Measurements from ENCODE around the gene VPS8.

Gene VPS8

DNA sequence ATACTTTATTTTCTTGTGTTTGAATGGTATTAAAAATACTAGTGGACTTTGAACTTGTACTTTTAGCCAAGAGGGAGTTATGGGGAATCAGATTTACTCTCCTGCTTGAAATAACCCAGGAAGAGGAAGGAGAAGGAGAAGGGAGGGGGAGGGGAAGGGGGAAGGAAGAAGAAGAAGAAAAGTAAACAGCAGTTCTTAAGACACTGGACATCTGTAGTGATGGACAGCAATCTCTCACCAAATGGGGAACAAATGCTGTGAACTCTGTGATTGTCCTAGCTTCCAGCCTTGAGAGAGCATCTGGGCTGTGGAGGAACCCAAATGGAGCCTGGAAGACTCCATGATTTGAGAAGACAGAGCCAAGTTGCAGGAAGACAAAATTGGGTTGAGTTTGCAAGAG is 52.0 kb downstream of the VPS8 start:
- CTCF ChIA-PET = interaction anchor here (0.7 kb wide), 1 partner anchor 14 kb away, joined by 4 read pairs; no protein-coding TSS in a partner anchor
- Histone ChIP-seq H3K4me1 (ENCODE audit: control insufficient read depth, insufficient read depth, low read length) (no peaks in the 10 kb centered on the region), H3K27ac (ENCODE audit: extremely low read depth, low read depth, low read length) (no peak overlapping the region), H3K36me3 (ENCODE audit: control insufficient read depth in 2 of 2, insufficient read depth in 1 of 2, low read length in 2 of 2) (peaks cover 3 to 50% of the 10 kb centered on the region in 2 experiments; a peak in 2 of 3 replicates), H3K9me3 (ENCODE audit: control insufficient read depth, insufficient read depth, low read depth, low read length) (no peaks in the 10 kb centered on the region), H3K4me3 (ENCODE audit: low read depth, low read length) (no peak overlapping the region)
- TF ChIP-seq ZNF184 (tag by site-specific recombination; IDR thresholded peaks at IDR 0.05) (no peak), KLF7 (tag by site-specific recombination; IDR thresholded peaks at IDR 0.05; ENCODE audit: borderline replicate concordance) (no peak), ZNF248 (tag by site-specific recombination; IDR thresholded peaks at IDR 0.05) (no peak), ZNF354C (tag by site-specific recombination; IDR thresholded peaks at IDR 0.05; ENCODE audit: borderline replicate concordance, low read depth) (no peak), ZSCAN23 (tag by site-specific recombination; IDR thresholded peaks at IDR 0.05) (no peak), KLF1 (tag by site-specific recombination; IDR thresholded peaks at IDR 0.05) (no peak)
- TF ChIP-seq, protein P1, sequence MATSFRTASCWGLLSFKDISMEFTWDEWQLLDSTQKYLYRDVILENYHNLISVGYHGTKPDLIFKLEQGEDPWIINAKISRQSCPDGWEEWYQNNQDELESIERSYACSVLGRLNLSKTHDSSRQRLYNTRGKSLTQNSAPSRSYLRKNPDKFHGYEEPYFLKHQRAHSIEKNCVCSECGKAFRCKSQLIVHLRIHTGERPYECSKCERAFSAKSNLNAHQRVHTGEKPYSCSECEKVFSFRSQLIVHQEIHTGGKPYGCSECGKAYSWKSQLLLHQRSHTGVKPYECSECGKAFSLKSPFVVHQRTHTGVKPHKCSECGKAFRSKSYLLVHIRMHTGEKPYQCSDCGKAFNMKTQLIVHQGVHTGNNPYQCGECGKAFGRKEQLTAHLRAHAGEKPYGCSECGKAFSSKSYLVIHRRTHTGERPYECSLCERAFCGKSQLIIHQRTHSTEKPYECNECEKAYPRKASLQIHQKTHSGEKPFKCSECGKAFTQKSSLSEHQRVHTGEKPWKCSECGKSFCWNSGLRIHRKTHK (tag by site-specific recombination; IDR thresholded peaks at IDR 0.05) = no peak
- TF ChIP-seq, protein P2, sequence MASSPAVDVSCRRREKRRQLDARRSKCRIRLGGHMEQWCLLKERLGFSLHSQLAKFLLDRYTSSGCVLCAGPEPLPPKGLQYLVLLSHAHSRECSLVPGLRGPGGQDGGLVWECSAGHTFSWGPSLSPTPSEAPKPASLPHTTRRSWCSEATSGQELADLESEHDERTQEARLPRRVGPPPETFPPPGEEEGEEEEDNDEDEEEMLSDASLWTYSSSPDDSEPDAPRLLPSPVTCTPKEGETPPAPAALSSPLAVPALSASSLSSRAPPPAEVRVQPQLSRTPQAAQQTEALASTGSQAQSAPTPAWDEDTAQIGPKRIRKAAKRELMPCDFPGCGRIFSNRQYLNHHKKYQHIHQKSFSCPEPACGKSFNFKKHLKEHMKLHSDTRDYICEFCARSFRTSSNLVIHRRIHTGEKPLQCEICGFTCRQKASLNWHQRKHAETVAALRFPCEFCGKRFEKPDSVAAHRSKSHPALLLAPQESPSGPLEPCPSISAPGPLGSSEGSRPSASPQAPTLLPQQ (tag by site-specific recombination; IDR thresholded peaks at IDR 0.05) = no peak
- POLR2A ChIA-PET = no interaction called here

DNA sequence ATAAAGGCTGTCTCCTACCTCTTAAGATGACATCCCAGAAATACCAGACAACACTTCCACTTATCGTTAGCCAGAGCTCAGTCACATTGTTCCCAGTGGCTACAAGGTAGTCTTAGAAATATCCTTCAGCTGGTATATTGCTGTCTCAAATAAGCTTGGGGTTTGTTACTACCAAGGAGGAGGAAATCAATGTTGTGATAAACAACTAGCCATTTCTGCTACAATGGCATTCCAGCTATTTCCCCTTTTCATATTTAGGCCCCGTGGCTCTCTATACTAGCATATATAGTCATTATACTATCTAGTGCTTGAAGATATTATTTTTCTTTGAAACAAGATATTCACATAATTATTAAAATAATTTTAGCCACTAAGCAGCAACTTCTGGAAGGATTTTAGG is 56.5 kb downstream of the VPS8 start:
- POLR2A ChIA-PET = no interaction called here
- no peak overlapping the region for H3K27ac ChIP-seq (ENCODE audit: extremely low read depth, low read depth, low read length)
- no peaks in the 10 kb centered on the region for H3K4me1 ChIP-seq (ENCODE audit: control insufficient read depth, insufficient read depth, low read length)
- H3K4me3 ChIP-seq (ENCODE audit: low read depth, low read length) = no peak overlapping the region
- no peak for TF ChIP-seq ZNF610 (tag by site-specific recombination; IDR thresholded peaks at IDR 0.05; ENCODE audit: borderline replicate concordance)
- no peak for TF ChIP-seq KLF8 (tag by site-specific recombination; IDR thresholded peaks at IDR 0.05)
- TF ChIP-seq, protein P3, sequence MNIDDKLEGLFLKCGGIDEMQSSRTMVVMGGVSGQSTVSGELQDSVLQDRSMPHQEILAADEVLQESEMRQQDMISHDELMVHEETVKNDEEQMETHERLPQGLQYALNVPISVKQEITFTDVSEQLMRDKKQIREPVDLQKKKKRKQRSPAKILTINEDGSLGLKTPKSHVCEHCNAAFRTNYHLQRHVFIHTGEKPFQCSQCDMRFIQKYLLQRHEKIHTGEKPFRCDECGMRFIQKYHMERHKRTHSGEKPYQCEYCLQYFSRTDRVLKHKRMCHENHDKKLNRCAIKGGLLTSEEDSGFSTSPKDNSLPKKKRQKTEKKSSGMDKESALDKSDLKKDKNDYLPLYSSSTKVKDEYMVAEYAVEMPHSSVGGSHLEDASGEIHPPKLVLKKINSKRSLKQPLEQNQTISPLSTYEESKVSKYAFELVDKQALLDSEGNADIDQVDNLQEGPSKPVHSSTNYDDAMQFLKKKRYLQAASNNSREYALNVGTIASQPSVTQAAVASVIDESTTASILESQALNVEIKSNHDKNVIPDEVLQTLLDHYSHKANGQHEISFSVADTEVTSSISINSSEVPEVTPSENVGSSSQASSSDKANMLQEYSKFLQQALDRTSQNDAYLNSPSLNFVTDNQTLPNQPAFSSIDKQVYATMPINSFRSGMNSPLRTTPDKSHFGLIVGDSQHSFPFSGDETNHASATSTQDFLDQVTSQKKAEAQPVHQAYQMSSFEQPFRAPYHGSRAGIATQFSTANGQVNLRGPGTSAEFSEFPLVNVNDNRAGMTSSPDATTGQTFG (tag by site-specific recombination; IDR thresholded peaks at IDR 0.05; ENCODE audit: borderline replicate concordance) = no peak
- TF ChIP-seq ZFP37 (tag by site-specific recombination; IDR thresholded peaks at IDR 0.05) = no peak
- no peak for TF ChIP-seq YY1 (tag by site-specific recombination; IDR thresholded peaks at IDR 0.05)
- H3K9me3 ChIP-seq (ENCODE audit: control insufficient read depth, insufficient read depth, low read depth, low read length) = no peaks in the 10 kb centered on the region
- CTCF ChIA-PET = interaction anchor here (1.1 kb wide), 1 partner anchor 14 kb away, joined by 3 read pairs; no protein-coding TSS in a partner anchor
- H3K36me3 ChIP-seq (ENCODE audit: control insufficient read depth in 2 of 2, insufficient read depth in 1 of 2, low read length in 2 of 2) = peaks cover 0 to 47% of the 10 kb centered on the region in 2 experiments; a peak in 2 of 3 replicates

DNA sequence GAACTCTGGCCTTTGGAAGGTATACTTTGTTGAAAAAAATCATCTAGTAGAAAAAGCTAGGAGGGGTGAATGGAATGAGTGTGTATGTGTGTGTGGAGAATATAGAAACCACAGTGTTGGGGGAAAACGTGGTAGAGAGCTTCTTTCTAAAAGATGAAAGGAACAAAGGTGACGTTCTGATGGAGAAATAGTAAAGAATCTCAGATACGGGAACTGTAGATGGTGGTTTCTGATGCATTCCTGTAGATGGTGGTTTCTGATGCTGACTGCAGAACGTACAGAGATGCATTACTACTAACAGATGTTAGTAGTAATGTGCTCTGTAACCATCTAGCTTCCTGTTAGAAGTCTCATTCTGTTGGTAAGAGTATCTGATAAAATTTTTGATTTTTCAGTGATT is 60.2 kb downstream of the VPS8 start:
- Histone ChIP-seq H3K36me3 (ENCODE audit: control insufficient read depth in 2 of 2, insufficient read depth in 1 of 2, low read length in 2 of 2) (peaks cover 0 to 38% of the 10 kb centered on the region in 2 experiments; a peak in 2 of 3 replicates), H3K4me1 (ENCODE audit: control insufficient read depth, insufficient read depth, low read length) (no peaks in the 10 kb centered on the region), H3K9me3 (ENCODE audit: control insufficient read depth, insufficient read depth, low read depth, low read length) (no peaks in the 10 kb centered on the region), H3K27ac (ENCODE audit: extremely low read depth, low read depth, low read length) (no peak overlapping the region), H3K4me3 (ENCODE audit: low read depth, low read length) (no peak overlapping the region)
- ChIA-PET CTCF (interaction anchor here (0.6 kb wide), 2 partner anchors 64 to 869 kb away, joined by 3 read pairs; no protein-coding TSS in a partner anchor), POLR2A (no interaction called here)
- TF ChIP-seq ZNF571 (tag by site-specific recombination; IDR thresholded peaks at IDR 0.05) (no peak), ZNF221 (tag by site-specific recombination; IDR thresholded peaks at IDR 0.05; ENCODE audit: borderline replicate concordance) (no peak), ZNF157 (tag by site-specific recombination; IDR thresholded peaks at IDR 0.05) (no peak), SP7 (tag by site-specific recombination; IDR thresholded peaks at IDR 0.05) (no peak), ZNF529 (tag by site-specific recombination; IDR thresholded peaks at IDR 0.05; ENCODE audit: insufficient replicate concordance) (no peak), ZSCAN23 (tag by site-specific recombination; IDR thresholded peaks at IDR 0.05) (no peak), ZNF114 (tag by site-specific recombination; IDR thresholded peaks at IDR 0.05) (no peak), ZSCAN30 (tag by site-specific recombination; IDR thresholded peaks at IDR 0.05) (no peak), ZNF548 (tag by site-specific recombination; IDR thresholded peaks at IDR 0.05) (no peak), ZBTB8A (tag by site-specific recombination; IDR thresholded peaks at IDR 0.05) (no peak), ZNF423 (tag by site-specific recombination; IDR thresholded peaks at IDR 0.05) (no peak)
- TF ChIP-seq, protein P4, sequence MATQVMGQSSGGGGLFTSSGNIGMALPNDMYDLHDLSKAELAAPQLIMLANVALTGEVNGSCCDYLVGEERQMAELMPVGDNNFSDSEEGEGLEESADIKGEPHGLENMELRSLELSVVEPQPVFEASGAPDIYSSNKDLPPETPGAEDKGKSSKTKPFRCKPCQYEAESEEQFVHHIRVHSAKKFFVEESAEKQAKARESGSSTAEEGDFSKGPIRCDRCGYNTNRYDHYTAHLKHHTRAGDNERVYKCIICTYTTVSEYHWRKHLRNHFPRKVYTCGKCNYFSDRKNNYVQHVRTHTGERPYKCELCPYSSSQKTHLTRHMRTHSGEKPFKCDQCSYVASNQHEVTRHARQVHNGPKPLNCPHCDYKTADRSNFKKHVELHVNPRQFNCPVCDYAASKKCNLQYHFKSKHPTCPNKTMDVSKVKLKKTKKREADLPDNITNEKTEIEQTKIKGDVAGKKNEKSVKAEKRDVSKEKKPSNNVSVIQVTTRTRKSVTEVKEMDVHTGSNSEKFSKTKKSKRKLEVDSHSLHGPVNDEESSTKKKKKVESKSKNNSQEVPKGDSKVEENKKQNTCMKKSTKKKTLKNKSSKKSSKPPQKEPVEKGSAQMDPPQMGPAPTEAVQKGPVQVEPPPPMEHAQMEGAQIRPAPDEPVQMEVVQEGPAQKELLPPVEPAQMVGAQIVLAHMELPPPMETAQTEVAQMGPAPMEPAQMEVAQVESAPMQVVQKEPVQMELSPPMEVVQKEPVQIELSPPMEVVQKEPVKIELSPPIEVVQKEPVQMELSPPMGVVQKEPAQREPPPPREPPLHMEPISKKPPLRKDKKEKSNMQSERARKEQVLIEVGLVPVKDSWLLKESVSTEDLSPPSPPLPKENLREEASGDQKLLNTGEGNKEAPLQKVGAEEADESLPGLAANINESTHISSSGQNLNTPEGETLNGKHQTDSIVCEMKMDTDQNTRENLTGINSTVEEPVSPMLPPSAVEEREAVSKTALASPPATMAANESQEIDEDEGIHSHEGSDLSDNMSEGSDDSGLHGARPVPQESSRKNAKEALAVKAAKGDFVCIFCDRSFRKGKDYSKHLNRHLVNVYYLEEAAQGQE (tag by site-specific recombination; IDR thresholded peaks at IDR 0.05) = no peak

Measured in HEK293 (cell line).